Measurements from ENCODE around the gene NKD1.

DNA sequence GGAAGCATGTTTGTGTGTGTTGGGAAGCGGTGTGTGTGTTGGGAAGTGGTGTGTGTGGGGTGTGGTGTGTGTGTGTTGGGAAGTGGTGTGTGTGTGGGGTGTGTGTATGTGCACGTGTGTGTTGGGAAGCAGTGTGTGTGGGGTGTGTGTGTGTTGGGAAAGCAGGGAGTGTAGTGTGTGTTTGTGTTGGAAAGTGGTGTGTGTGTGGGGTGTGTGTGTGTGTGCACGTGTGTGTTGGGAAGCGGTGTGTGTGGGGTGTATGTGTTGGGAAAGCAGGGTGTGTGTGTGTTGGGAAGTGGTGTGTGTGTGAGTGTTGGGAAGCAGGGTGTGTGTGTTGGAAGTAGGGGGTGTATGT, 144.4 kb downstream of the NKD1 start:
- TF ChIP-seq, protein P1, sequence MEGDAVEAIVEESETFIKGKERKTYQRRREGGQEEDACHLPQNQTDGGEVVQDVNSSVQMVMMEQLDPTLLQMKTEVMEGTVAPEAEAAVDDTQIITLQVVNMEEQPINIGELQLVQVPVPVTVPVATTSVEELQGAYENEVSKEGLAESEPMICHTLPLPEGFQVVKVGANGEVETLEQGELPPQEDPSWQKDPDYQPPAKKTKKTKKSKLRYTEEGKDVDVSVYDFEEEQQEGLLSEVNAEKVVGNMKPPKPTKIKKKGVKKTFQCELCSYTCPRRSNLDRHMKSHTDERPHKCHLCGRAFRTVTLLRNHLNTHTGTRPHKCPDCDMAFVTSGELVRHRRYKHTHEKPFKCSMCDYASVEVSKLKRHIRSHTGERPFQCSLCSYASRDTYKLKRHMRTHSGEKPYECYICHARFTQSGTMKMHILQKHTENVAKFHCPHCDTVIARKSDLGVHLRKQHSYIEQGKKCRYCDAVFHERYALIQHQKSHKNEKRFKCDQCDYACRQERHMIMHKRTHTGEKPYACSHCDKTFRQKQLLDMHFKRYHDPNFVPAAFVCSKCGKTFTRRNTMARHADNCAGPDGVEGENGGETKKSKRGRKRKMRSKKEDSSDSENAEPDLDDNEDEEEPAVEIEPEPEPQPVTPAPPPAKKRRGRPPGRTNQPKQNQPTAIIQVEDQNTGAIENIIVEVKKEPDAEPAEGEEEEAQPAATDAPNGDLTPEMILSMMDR (IDR thresholded peaks at IDR 0.05): no peak
- TF ChIP-seq POLR2A (IDR thresholded peaks at IDR 0.05) (no peak), EP300 (IDR thresholded peaks at IDR 0.05) (no peak), POLR2AphosphoS5 (IDR thresholded peaks at IDR 0.05) (no peak)
